Mammary epithelial cell (primary cell): ENCODE measurements around the gene GADD45G.

ENCODE experiments used
- CTCF ChIP-seq, 2 donors: IDR thresholded peaks in 1 of 2; conservative IDR thresholded peaks in 1 of 2; 2 replicates each; pipeline ENCODE4 v1.5.1; 2011 to 2012; ENCODE audit warnings: inconsistent platforms in 2 of 2, low read length in 2 of 2, mild to moderate bottlenecking in 2 of 2, control low read depth in 1 of 2, low read depth in 1 of 2; ENCODE audit not compliant: insufficient read depth in 1 of 2; ENCODE audit errors: extremely low read depth in 1 of 2
- EZH2 ChIP-seq: IDR thresholded peaks from 2 replicates; pipeline ENCODE4 v1.6.1; 2012; ENCODE audit warnings: low read length, inconsistent platforms, borderline replicate concordance

GRCh38 chr9:89615661-89616060 is 10.8 kb downstream of the GADD45G start:
- TF ChIP-seq EZH2 (no peak), CTCF (conservative IDR thresholded peaks at IDR 0.05 in 1 of 2, IDR thresholded peaks at IDR 0.05 in 1 of 2; ENCODE audit: extremely low read depth in 1 of 2, insufficient read depth in 1 of 2, low read depth in 1 of 2, low read length in 2 of 2) (peak in 1 of 2 donors; percentile 20)
